ENCODE results near the gene SLC16A9.
"Not testable (repeated sequence)": the region's sequence is repeated elsewhere in the genome, so short reads cannot be mapped to it uniquely, and the experiment has no call there.

Gene SLC16A9

DNA sequence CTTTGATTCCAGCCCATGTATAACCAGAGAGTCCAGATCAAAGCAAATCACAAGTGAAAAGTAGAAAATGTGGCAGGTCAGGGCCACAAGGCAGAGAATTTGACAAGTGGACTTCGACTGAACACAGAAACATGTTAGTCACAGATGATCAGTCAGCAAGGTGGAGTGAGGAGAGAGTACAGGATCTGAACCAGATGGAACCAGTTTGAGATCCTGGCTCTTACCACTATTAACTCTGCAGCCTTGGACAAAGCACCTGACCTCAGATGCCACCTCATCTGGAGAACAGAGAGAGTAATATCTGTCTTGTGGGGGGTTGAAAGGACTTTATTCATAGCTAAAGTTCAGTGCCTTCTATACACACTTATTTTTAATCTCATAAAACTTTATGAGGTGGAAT lies 39.2 kb upstream of the SLC16A9 start:
- no peaks in the 10 kb centered on the region for H3K9me3 ChIP-seq (ENCODE audit: insufficient read depth, low read length)
- H2AFZ ChIP-seq (ENCODE audit: low read depth, low read length, severe bottlenecking) = no peak overlapping the region
- TF ChIP-seq, protein P1, sequence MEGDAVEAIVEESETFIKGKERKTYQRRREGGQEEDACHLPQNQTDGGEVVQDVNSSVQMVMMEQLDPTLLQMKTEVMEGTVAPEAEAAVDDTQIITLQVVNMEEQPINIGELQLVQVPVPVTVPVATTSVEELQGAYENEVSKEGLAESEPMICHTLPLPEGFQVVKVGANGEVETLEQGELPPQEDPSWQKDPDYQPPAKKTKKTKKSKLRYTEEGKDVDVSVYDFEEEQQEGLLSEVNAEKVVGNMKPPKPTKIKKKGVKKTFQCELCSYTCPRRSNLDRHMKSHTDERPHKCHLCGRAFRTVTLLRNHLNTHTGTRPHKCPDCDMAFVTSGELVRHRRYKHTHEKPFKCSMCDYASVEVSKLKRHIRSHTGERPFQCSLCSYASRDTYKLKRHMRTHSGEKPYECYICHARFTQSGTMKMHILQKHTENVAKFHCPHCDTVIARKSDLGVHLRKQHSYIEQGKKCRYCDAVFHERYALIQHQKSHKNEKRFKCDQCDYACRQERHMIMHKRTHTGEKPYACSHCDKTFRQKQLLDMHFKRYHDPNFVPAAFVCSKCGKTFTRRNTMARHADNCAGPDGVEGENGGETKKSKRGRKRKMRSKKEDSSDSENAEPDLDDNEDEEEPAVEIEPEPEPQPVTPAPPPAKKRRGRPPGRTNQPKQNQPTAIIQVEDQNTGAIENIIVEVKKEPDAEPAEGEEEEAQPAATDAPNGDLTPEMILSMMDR (IDR thresholded peaks at IDR 0.05; ENCODE audit: insufficient read depth, low read length, poor library complexity, severe bottlenecking) = no peak
- TF ChIP-seq EZH2phosphoT487 (conservative IDR thresholded peaks at IDR 0.05; ENCODE audit: low read length) = no peak
- no peak overlapping the region for H3K4me2 ChIP-seq (ENCODE audit: low read depth, low read length, poor library complexity, severe bottlenecking)
- no peaks in the 10 kb centered on the region for H3K27me3 ChIP-seq (ENCODE audit: low read length)
- H3K4me3 ChIP-seq (ENCODE audit: insufficient read depth, low read length, poor library complexity, severe bottlenecking) = no peak overlapping the region
- no peak overlapping the region for H3K9ac ChIP-seq (ENCODE audit: low read length)
- H3K79me2 ChIP-seq (ENCODE audit: insufficient read depth, low read length) = no peaks in the 10 kb centered on the region
- H3K9me2 ChIP-seq (replicated peaks; ENCODE audit: insufficient read depth, low read length) = no peaks in the 10 kb centered on the region
- no peaks in the 10 kb centered on the region for H4K20me1 ChIP-seq (ENCODE audit: low read depth, low read length)
- no peaks in the 10 kb centered on the region for H3F3A ChIP-seq (ENCODE audit: insufficient read depth)
- H3K36me3 ChIP-seq (ENCODE audit: low read length) = no peaks in the 10 kb centered on the region
- no peak overlapping the region for H3K27ac ChIP-seq (ENCODE audit: low read depth, low read length)

DNA sequence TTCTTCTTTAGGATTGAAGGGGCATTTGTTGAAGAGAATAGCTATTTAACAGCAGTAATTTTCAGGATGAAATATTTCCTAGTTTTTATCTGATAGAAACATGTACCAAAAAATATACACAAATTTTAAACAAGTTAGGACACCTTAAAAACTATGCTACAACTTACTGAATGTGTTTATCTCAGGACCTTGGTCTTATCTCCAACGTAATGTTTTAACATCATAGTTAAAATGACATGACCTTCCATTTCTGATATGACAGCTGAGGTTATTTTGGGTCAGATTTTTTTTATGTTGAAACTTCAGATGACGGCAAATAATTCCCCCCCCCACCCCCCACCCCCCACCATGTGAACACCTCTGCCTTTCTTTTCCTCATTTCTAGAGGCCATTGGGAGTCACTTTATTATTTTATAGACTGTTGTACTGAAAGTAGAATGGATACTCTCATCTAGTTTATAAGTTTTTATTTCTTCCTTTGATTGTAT lies 35.6 kb upstream of the SLC16A9 start:
- TF ChIP-seq EZH2phosphoT487 (conservative IDR thresholded peaks at IDR 0.05; ENCODE audit: low read length) = no peak
- TF ChIP-seq, protein P1 (IDR thresholded peaks at IDR 0.05; ENCODE audit: insufficient read depth, low read length, poor library complexity, severe bottlenecking) = no peak

DNA sequence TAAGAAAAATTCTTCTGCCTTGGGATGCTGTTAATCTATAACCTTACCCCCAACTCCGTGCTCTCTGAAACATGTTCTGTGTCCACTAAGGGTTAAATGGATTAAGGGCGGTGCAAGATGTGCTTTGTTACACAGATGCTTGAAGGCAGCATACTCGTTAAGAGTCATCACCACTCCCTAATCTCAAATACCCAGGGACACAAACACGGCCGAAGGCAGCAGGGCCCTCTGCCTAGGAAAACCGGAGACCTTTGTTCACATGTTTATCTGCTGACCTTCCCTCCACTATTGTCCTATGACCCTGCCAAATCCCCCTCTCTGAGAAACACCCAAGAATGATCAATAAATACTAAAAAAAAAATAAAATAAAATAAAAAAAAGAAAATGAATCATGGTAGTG lies 35.1 kb upstream of the SLC16A9 start:
- not testable (repeated sequence) for H3K9me3 ChIP-seq (ENCODE audit: insufficient read depth, low read length); H3F3A ChIP-seq (ENCODE audit: insufficient read depth); H3K9me2 ChIP-seq (replicated peaks; ENCODE audit: insufficient read depth, low read length); H3K9ac ChIP-seq (ENCODE audit: low read length); H3K79me2 ChIP-seq (ENCODE audit: insufficient read depth, low read length); H3K4me3 ChIP-seq (ENCODE audit: insufficient read depth, low read length, poor library complexity, severe bottlenecking); H4K20me1 ChIP-seq (ENCODE audit: low read depth, low read length); H3K4me2 ChIP-seq (ENCODE audit: low read depth, low read length, poor library complexity, severe bottlenecking); H3K36me3 ChIP-seq (ENCODE audit: low read length); H3K27me3 ChIP-seq (ENCODE audit: low read length); H3K27ac ChIP-seq (ENCODE audit: low read depth, low read length); H2AFZ ChIP-seq (ENCODE audit: low read depth, low read length, severe bottlenecking)

More for the DNA sequence above, 35.6 kb upstream of the SLC16A9 start:
- Histone ChIP-seq H3K27ac (ENCODE audit: low read depth, low read length) (no peak overlapping the region), H3F3A (ENCODE audit: insufficient read depth) (no peaks in the 10 kb centered on the region), H3K4me2 (ENCODE audit: low read depth, low read length, poor library complexity, severe bottlenecking) (no peak overlapping the region), H2AFZ (ENCODE audit: low read depth, low read length, severe bottlenecking) (no peak overlapping the region), H3K9ac (ENCODE audit: low read length) (no peak overlapping the region), H3K4me3 (ENCODE audit: insufficient read depth, low read length, poor library complexity, severe bottlenecking) (no peak overlapping the region), H3K9me3 (ENCODE audit: insufficient read depth, low read length) (no peaks in the 10 kb centered on the region), H3K79me2 (ENCODE audit: insufficient read depth, low read length) (no peaks in the 10 kb centered on the region), H3K36me3 (ENCODE audit: low read length) (no peaks in the 10 kb centered on the region), H3K9me2 (replicated peaks; ENCODE audit: insufficient read depth, low read length) (no peaks in the 10 kb centered on the region), H3K27me3 (ENCODE audit: low read length) (no peaks in the 10 kb centered on the region), H4K20me1 (ENCODE audit: low read depth, low read length) (no peaks in the 10 kb centered on the region)

DNA sequence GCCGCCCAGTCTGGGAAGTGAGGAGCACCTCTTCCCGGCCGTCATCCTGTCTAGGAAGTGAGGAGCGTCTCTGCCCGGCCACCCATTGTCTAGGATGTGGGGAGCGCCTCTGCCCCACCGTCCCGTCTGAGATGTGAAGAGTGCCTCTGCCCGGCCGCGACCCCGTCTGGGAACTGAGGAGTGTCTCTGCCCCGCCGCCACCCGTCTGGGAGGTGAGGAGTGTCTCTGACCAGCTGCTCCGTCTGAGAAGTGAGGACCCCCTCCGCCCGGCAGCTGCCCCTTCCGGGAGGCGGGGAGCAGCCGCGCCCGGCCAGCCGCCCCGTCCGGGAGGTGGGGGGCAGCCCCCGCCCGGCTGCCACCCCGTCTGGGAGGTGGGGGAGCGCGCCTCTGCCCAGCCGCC lies 34.5 kb upstream of the SLC16A9 start:
- H3K4me2 ChIP-seq (ENCODE audit: low read depth, low read length, poor library complexity, severe bottlenecking); H3F3A ChIP-seq (ENCODE audit: insufficient read depth); H2AFZ ChIP-seq (ENCODE audit: low read depth, low read length, severe bottlenecking); H4K20me1 ChIP-seq (ENCODE audit: low read depth, low read length); H3K9me3 ChIP-seq (ENCODE audit: insufficient read depth, low read length); H3K27me3 ChIP-seq (ENCODE audit: low read length); H3K4me3 ChIP-seq (ENCODE audit: insufficient read depth, low read length, poor library complexity, severe bottlenecking); H3K9ac ChIP-seq (ENCODE audit: low read length); H3K36me3 ChIP-seq (ENCODE audit: low read length); H3K79me2 ChIP-seq (ENCODE audit: insufficient read depth, low read length); H3K9me2 ChIP-seq (replicated peaks; ENCODE audit: insufficient read depth, low read length); H3K27ac ChIP-seq (ENCODE audit: low read depth, low read length): not testable (repeated sequence)

All from SU-DHL-6 (cell line).